Suppressor macrophage treated with lipopolysaccharide for 1 hour (primary cell): ENCODE data around the gene OSBPL8.
A peak's percentile ranks its signal among the peaks of the same experiment; 100 is the strongest.
"Not testable (repeated sequence)": the region's sequence is repeated elsewhere in the genome, so short reads cannot be mapped to it uniquely, and the experiment has no call there.

Experiments
- DNase-seq, 3 donors: peaks; one replicate each; pipeline ENCODE4 v3.0.0-alpha.2; 2020 to 2022

Gene OSBPL8

GRCh38 chr12:76346798-76347420 lies 212.7 kb downstream of the OSBPL8 start:
- peak; percentile 69 to 75 (median 74) for DNase-seq

GRCh38 chr12:76346236-76346635 lies 213.3 kb downstream of the OSBPL8 start:
- no peak for DNase-seq

- no peak for DNase-seq
Observed at GRCh38 chr12:76345569-76345968, 214.0 kb downstream of the OSBPL8 start.

GRCh38 chr12:76341436-76342030 lies 218.0 kb downstream of the OSBPL8 start:
- peak in 2 of 3 donors; percentile 23 to 43 for DNase-seq

- peak; percentile 26 to 48 (median 36) for DNase-seq
Observed at GRCh38 chr12:76340680-76341435, 218.7 kb downstream of the OSBPL8 start.

GRCh38 chr12:76337583-76337982 lies 222.0 kb downstream of the OSBPL8 start:
- peak in 1 of 3 donors; percentile 11 for DNase-seq

GRCh38 chr12:76332606-76333005 lies 227.0 kb downstream of the OSBPL8 start:
- DNase-seq: no peak

- DNase-seq: no peak
Observed at GRCh38 chr12:76329606-76330005, 230.0 kb downstream of the OSBPL8 start.

- no peak for DNase-seq
Observed at GRCh38 chr12:76329159-76329558, 230.4 kb downstream of the OSBPL8 start.

GRCh38 chr12:76319595-76320319 lies 239.8 kb downstream of the OSBPL8 start:
- DNase-seq: not testable (repeated sequence)

- no peak for DNase-seq
Observed at GRCh38 chr12:76318773-76319594, 240.6 kb downstream of the OSBPL8 start.

- no peak for DNase-seq
Observed at GRCh38 chr12:76317976-76318375, 241.6 kb downstream of the OSBPL8 start.

- no peak for DNase-seq
Observed at GRCh38 chr12:76316468-76316867, 243.1 kb downstream of the OSBPL8 start.

- no peak for DNase-seq
Observed at GRCh38 chr12:76313299-76313698, 246.3 kb downstream of the OSBPL8 start.

GRCh38 chr12:76312315-76312714 lies 247.3 kb downstream of the OSBPL8 start:
- peak; percentile 26 to 53 (median 50) for DNase-seq

- peak; percentile 26 to 67 (median 37) for DNase-seq
Observed at GRCh38 chr12:76311796-76312195, 247.8 kb downstream of the OSBPL8 start.

- DNase-seq: no peak
Observed at GRCh38 chr12:76310110-76310509, 249.5 kb downstream of the OSBPL8 start.

- DNase-seq: no peak
Observed at GRCh38 chr12:76308866-76309265, 250.7 kb downstream of the OSBPL8 start.

- no peak for DNase-seq
Observed at GRCh38 chr12:76307083-76307482, 252.5 kb downstream of the OSBPL8 start.

GRCh38 chr12:76303989-76304460 lies 255.5 kb downstream of the OSBPL8 start:
- no peak for DNase-seq

GRCh38 chr12:76303365-76303764 lies 256.2 kb downstream of the OSBPL8 start:
- no peak for DNase-seq
